A673 (cell line): ENCODE data around the gene STX8. TPM values are rescaled to one million over a fixed set of nuclear protein-coding genes. Genes with fewer than 3 reads are reported as not detected.

ENCODE experiments used
- BruUV-seq: library from RNA; stranded (reverse); fragments of 400-500 nt; replicated peaks from 2 replicates; lab custom pipeline; 2021; lab: Mats Ljungman, UMichigan
- CTCF ChIA-PET: fragments of 300-600 bp; sonication (Branson Sonifier 250); formaldehyde crosslinking; loops from one replicate; lab custom pipeline; 2022; ENCODE audit warnings: antibody characterized with exemption; lab: Charles Lee
- POLR2A ChIA-PET: fragments of 300-600 bp; sonication (Branson Sonifier 250); formaldehyde crosslinking; loops from one replicate; lab custom pipeline; 2022; ENCODE audit warnings: antibody characterized with exemption; ENCODE audit not compliant: low non-redundant PET; lab: Charles Lee
- DNase-seq: peaks from one replicate; pipeline ENCODE4 v3.0.0-alpha.2; 2015; ENCODE audit warnings: low spot score
- H3K27ac ChIP-seq: fragments of 200-600 bp; sonication (generic); 2 replicates; pipeline ENCODE4 v1.5.1; 2016; ENCODE audit warnings: mixed run types, low read depth, mild to moderate bottlenecking, mixed read lengths, antibody characterized with exemption, low read length; ENCODE audit not compliant: poor library complexity, severe bottlenecking
- H3K27me3 ChIP-seq: fragments of 200-600 bp; sonication (generic); replicated peaks from 2 replicates; pipeline ENCODE4 v1.6.1; 2017; ENCODE audit warnings: mixed run types, low read depth, mild to moderate bottlenecking, mixed read lengths, antibody characterized with exemption, low read length; ENCODE audit not compliant: insufficient read depth, poor library complexity
- H3K36me3 ChIP-seq: fragments of 200-600 bp; sonication (generic); 2 replicates; pipeline ENCODE4 v1.6.1; 2016; ENCODE audit warnings: mixed run types, mild to moderate bottlenecking, mixed read lengths, antibody characterized with exemption, low read length; ENCODE audit not compliant: insufficient read depth, poor library complexity, severe bottlenecking
- H3K4me1 ChIP-seq: fragments of 200-600 bp; sonication (generic); 2 replicates; pipeline ENCODE4 v1.6.1; 2017; ENCODE audit warnings: mixed run types, mild to moderate bottlenecking, mixed read lengths, antibody characterized with exemption, low read length; ENCODE audit not compliant: insufficient read depth, poor library complexity, severe bottlenecking
- H3K4me3 ChIP-seq: fragments of 200-600 bp; sonication (generic); 2 replicates; pipeline ENCODE4 v1.5.1; 2016; ENCODE audit warnings: low read depth, mixed run types, mild to moderate bottlenecking, mixed read lengths, low read length; ENCODE audit not compliant: poor library complexity, severe bottlenecking
- H3K9me3 ChIP-seq: fragments of 200-600 bp; sonication (generic); 2 replicates; pipeline ENCODE4 v1.6.1; 2016; ENCODE audit warnings: mixed run types, low read depth, mild to moderate bottlenecking, mixed read lengths, antibody characterized with exemption, low read length; ENCODE audit not compliant: poor library complexity, severe bottlenecking
- CTCF ChIP-seq: fragments of 300-800, 200-600 bp; sonication (generic); conservative IDR thresholded peaks from 2 replicates; pipeline ENCODE4 v1.5.1; 2017; ENCODE audit warnings: low read depth, mild to moderate bottlenecking, antibody characterized with exemption, low read length, moderate library complexity, mixed read lengths
- EZH2 ChIP-seq: fragments of 200-600 bp; sonication (generic); IDR thresholded peaks from 2 replicates; pipeline ENCODE4 v1.6.1; 2017; ENCODE audit warnings: borderline replicate concordance, low read depth, mild to moderate bottlenecking, mixed read lengths, antibody characterized with exemption, low read length; ENCODE audit not compliant: poor library complexity, severe bottlenecking
- intact Hi-C: fragments of 100-400 bp; cut with micrococcal nuclease; formaldehyde crosslinking; loops from one replicate; pipeline ENCODE4 v1.10.0; 2022; ENCODE audit not compliant: unreplicated experiment
- total RNA-seq: library from RNA; stranded (reverse); gene quantifications from 2 replicates; pipeline ENCODE4 v1.2.3, GENCODE V29; 2021

Gene STX8
- total RNA-seq, 1 experiment from 2014 or later, result 51.4 TPM

DNA sequence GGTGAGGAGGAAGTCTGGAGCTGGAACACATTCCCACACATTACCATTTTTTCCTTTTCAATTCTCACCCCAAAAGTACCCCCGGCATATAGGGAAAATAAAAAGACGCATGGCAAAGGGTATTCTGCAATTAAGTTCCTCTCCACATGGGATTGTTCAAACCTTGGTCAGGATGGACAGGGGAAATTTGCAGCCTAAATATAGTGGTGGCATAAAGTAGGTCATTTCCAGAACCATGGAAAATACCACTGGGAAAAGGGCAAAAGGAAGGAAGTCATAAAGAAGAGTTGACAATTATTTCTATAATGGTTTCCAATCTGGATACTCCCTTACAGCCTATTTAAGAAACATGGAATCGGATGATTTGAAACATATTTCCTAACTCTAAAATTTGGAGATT is 135.8 kb downstream of the STX8 start:
- Histone ChIP-seq H3K27me3 (no peaks in the 10 kb centered on the region), H3K4me3 (no peak overlapping the region), H3K4me1 (no peaks in the 10 kb centered on the region), H3K9me3 (no peaks in the 10 kb centered on the region), H3K36me3 (no peaks in the 10 kb centered on the region), H3K27ac (no peak overlapping the region)
- BruUV-seq, result no TSS peak
- ChIA-PET CTCF (no interaction called here), POLR2A (no interaction called here)
- TF ChIP-seq CTCF (no peak), EZH2 (no peak)
- no peak for DNase-seq
- intact Hi-C loops, result no loop called here

DNA sequence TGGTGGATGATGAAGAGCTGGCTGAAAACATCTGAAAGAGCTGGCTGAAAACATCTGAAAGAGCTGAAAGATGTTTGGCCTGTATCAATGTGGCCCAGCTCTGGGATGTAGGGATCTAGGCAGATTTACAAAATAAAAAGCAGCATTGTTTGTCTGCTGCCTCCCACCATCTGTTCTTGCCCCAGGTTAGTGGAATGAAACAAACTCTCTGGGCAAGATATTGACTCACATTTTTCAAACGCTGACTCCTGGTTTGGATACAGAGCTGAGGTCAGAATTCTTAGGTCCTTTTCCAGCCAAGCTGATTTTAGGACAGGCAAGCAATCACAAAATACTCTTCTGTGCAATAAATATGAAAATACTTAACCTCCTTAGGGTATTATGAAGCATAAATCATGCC is 139.0 kb downstream of the STX8 start:
- POLR2A ChIA-PET, result no interaction called here

GRCh38 chr17:9435165-9435564 is 140.5 kb downstream of the STX8 start:
- ChIA-PET CTCF (no interaction called here), POLR2A (no interaction called here)
- H3K9me3 ChIP-seq, result no peaks in the 10 kb centered on the region
- H3K4me3 ChIP-seq, result no peak overlapping the region
- DNase-seq, result no peak
- no peaks in the 10 kb centered on the region for H3K36me3 ChIP-seq
- TF ChIP-seq EZH2 (no peak), CTCF (no peak)
- H3K27ac ChIP-seq, result no peak overlapping the region
- intact Hi-C loops, result no loop called here
- H3K4me1 ChIP-seq, result no peaks in the 10 kb centered on the region
- no TSS peak for BruUV-seq
- no peaks in the 10 kb centered on the region for H3K27me3 ChIP-seq

More for the DNA sequence above, 139.0 kb downstream of the STX8 start:
- TF ChIP-seq CTCF (no peak), EZH2 (no peak)
- H3K4me1 ChIP-seq, result no peaks in the 10 kb centered on the region
- no peaks in the 10 kb centered on the region for H3K9me3 ChIP-seq
- DNase-seq, result no peak
- H3K27me3 ChIP-seq, result no peaks in the 10 kb centered on the region
- CTCF ChIA-PET, result no interaction called here
- H3K27ac ChIP-seq, result no peak overlapping the region
- H3K36me3 ChIP-seq, result no peaks in the 10 kb centered on the region
- no peak overlapping the region for H3K4me3 ChIP-seq
- no TSS peak for BruUV-seq
- intact Hi-C loops, result no loop called here
